WTC11 (cell line): Measurements from ENCODE around the gene C2orf80. TPM values are rescaled to one million over a fixed set of nuclear protein-coding genes. Genes with fewer than 3 reads are reported as not detected.
"Not testable (repeated sequence)": the region's sequence is repeated elsewhere in the genome, so short reads cannot be mapped to it uniquely, and the experiment has no call there.

Experiments
- ATAC-seq: fragments of 200-7000 bp; cut with Tn5 transposase; 2 replicates; pipeline ENCODE4 v1.10.0; 2021; ENCODE audit warnings: mild to moderate bottlenecking, moderate library complexity
- CTCF ChIA-PET: fragments of 300-600 bp; sonication (Branson Sonifier 250); formaldehyde crosslinking; loops from one replicate; lab custom pipeline; 2021; ENCODE audit warnings: antibody characterized with exemption; lab: Charles Lee
- POLR2A ChIA-PET: fragments of 350-600 bp; sonication (Branson Sonifier 250); formaldehyde crosslinking; loops from one replicate; lab custom pipeline; 2021; ENCODE audit warnings: antibody characterized with exemption; lab: Charles Lee
- DNase-seq: peaks from one replicate; pipeline ENCODE4 v3.0.0; 2021; ENCODE audit warnings: low spot score
- H3K27ac Mint-ChIP-seq: 2 replicates; pipeline ENCODE4 v1.8.0; 2021; ENCODE audit warnings: mixed read lengths
- H3K27me3 Mint-ChIP-seq: 2 replicates; pipeline ENCODE4 v1.8.0; 2021; ENCODE audit warnings: low read depth, mild to moderate bottlenecking, moderate library complexity, mixed read lengths
- H3K36me3 Mint-ChIP-seq: 2 replicates; pipeline ENCODE4 v1.8.0; 2021; ENCODE audit warnings: mixed read lengths
- H3K4me1 Mint-ChIP-seq: 2 replicates; pipeline ENCODE4 v1.8.0; 2022; ENCODE audit warnings: mixed read lengths
- H3K4me3 Mint-ChIP-seq: 2 replicates; pipeline ENCODE4 v1.8.0; 2021; ENCODE audit warnings: mild to moderate bottlenecking, moderate library complexity, mixed read lengths
- H3K9me3 Mint-ChIP-seq: 2 replicates; pipeline ENCODE4 v1.8.0; 2021; ENCODE audit warnings: mixed read lengths
- CDX4 ChIP-seq: fragments of 250-450 bp; sonication (Bioruptor Pico); IDR thresholded peaks from 2 replicates; pipeline ENCODE4 v1.9.0; 2021; ENCODE audit warnings: moderate library complexity, mild to moderate bottlenecking, inconsistent platforms, borderline replicate concordance
- CTCF ChIP-seq: fragments of 200-600 bp; IDR thresholded peaks from 2 replicates; pipeline ENCODE4 v1.8.0; 2022; ENCODE audit warnings: antibody characterized with exemption
- E2F1 ChIP-seq: sonication (generic); formaldehyde crosslinking; IDR thresholded peaks from 2 replicates; pipeline ENCODE4 v1.8.0; 2022; ENCODE audit warnings: mild to moderate bottlenecking, missing genetic modification reagents
- GRHL2 ChIP-seq: fragments of 250-450 bp; sonication (Bioruptor Pico); IDR thresholded peaks from 2 replicates; pipeline ENCODE4 v1.8.0; 2022; ENCODE audit warnings: mild to moderate bottlenecking, moderate library complexity; ENCODE audit not compliant: insufficient replicate concordance, severe bottlenecking
- IRF2 ChIP-seq: sonication (generic); formaldehyde crosslinking; IDR thresholded peaks from 2 replicates; pipeline ENCODE4 v1.8.0; 2022; ENCODE audit warnings: low read depth, missing genetic modification reagents, borderline replicate concordance
- JUN ChIP-seq: sonication (generic); formaldehyde crosslinking; IDR thresholded peaks from 2 replicates; pipeline ENCODE4 v1.8.0; 2023; ENCODE audit warnings: mild to moderate bottlenecking, missing genetic modification reagents
- MXD4 ChIP-seq: fragments of 250-450 bp; sonication (Bioruptor Pico); IDR thresholded peaks from 2 replicates; pipeline ENCODE4 v1.8.0; 2021; ENCODE audit warnings: mild to moderate bottlenecking, moderate library complexity, borderline replicate concordance
- NFATC4 ChIP-seq: fragments of 250-450 bp; sonication (Bioruptor Pico); IDR thresholded peaks from 2 replicates; pipeline ENCODE4 v1.9.0; 2021; ENCODE audit warnings: mild to moderate bottlenecking
- NFE2L1 ChIP-seq: sonication (generic); formaldehyde crosslinking; IDR thresholded peaks from 2 replicates; pipeline ENCODE4 v1.8.1; 2023; ENCODE audit warnings: missing genetic modification reagents
- NR2C2 ChIP-seq: sonication (generic); formaldehyde crosslinking; IDR thresholded peaks from 2 replicates; pipeline ENCODE4 v1.8.0; 2022; ENCODE audit warnings: mild to moderate bottlenecking, missing genetic modification reagents
- NR3C1 ChIP-seq: sonication (generic); formaldehyde crosslinking; conservative IDR thresholded peaks from 2 replicates; pipeline ENCODE4 v1.8.1; 2023; ENCODE audit warnings: low read depth, mild to moderate bottlenecking, missing genetic modification reagents
- PRRX2 ChIP-seq: fragments of 250-450 bp; sonication (Bioruptor Pico); IDR thresholded peaks from 2 replicates; pipeline ENCODE4 v1.8.0; 2021; ENCODE audit warnings: mild to moderate bottlenecking
- RORB ChIP-seq: fragments of 250-450 bp; sonication (Bioruptor Pico); IDR thresholded peaks from 2 replicates; pipeline ENCODE4 v1.9.0; 2021; ENCODE audit warnings: mild to moderate bottlenecking
- SMAD3 ChIP-seq: sonication (generic); formaldehyde crosslinking; IDR thresholded peaks from 2 replicates; pipeline ENCODE4 v1.8.0; 2022; ENCODE audit warnings: missing genetic modification reagents, mild to moderate bottlenecking, borderline replicate concordance
- SMAD4 ChIP-seq: sonication (generic); formaldehyde crosslinking; IDR thresholded peaks from 2 replicates; pipeline ENCODE4 v1.8.0; 2022; ENCODE audit warnings: mild to moderate bottlenecking, missing genetic modification reagents
- TP53 ChIP-seq: sonication (generic); formaldehyde crosslinking; IDR thresholded peaks from 2 replicates; pipeline ENCODE4 v1.8.1; 2023; ENCODE audit warnings: mild to moderate bottlenecking, missing genetic modification reagents
- USF2 ChIP-seq: sonication (generic); formaldehyde crosslinking; IDR thresholded peaks from 2 replicates; pipeline ENCODE4 v1.8.1; 2023; ENCODE audit warnings: mild to moderate bottlenecking, missing genetic modification reagents, moderate library complexity
- ZBTB21 ChIP-seq: sonication (generic); formaldehyde crosslinking; IDR thresholded peaks from 2 replicates; pipeline ENCODE4 v1.8.1; 2023; ENCODE audit warnings: mild to moderate bottlenecking, missing genetic modification reagents, borderline replicate concordance
- ZNF121 ChIP-seq: sonication (generic); formaldehyde crosslinking; IDR thresholded peaks from 2 replicates; pipeline ENCODE4 v1.8.0; 2023; ENCODE audit warnings: missing genetic modification reagents
- ZNF423 ChIP-seq: fragments of 250-450 bp; sonication (Bioruptor Pico); IDR thresholded peaks from 2 replicates; pipeline ENCODE4 v2.1.2; 2022; ENCODE audit warnings: mild to moderate bottlenecking, moderate library complexity
- ZNF671 ChIP-seq: fragments of 250-450 bp; sonication (Bioruptor Pico); IDR thresholded peaks from 2 replicates; pipeline ENCODE4 v1.8.0; 2021; ENCODE audit warnings: mild to moderate bottlenecking
- ZSCAN18 ChIP-seq: fragments of 250-450 bp; sonication (Bioruptor Pico); IDR thresholded peaks from 2 replicates; pipeline ENCODE4 v2.1.2; 2022; ENCODE audit warnings: mild to moderate bottlenecking, moderate library complexity
- total RNA-seq: library from RNA; stranded (reverse); gene quantifications from 3 replicates; pipeline ENCODE4 v1.2.3, GENCODE V29; 2021

Gene C2orf80
- total RNA-seq, 1 experiment from 2014 or later = 0.87 TPM

- no peak for TF ChIP-seq NFE2L1 (CRISPR knock-in tag)
- no peak for TF ChIP-seq E2F1 (CRISPR knock-in tag)
- no peak for TF ChIP-seq MXD4 (CRISPR knock-in tag)
- no peak for TF ChIP-seq NFATC4
- no peak for TF ChIP-seq GRHL2
- TF ChIP-seq TP53 (CRISPR knock-in tag) = no peak
- TF ChIP-seq SMAD3 (CRISPR knock-in tag) = no peak
- no peak for TF ChIP-seq USF2 (CRISPR knock-in tag)
- no peak for TF ChIP-seq CTCF
- no peak for TF ChIP-seq JUN (CRISPR knock-in tag)
- no peak for TF ChIP-seq CDX4 (CRISPR knock-in tag)
- TF ChIP-seq ZNF423 = no peak
- no peak for TF ChIP-seq ZSCAN18 (CRISPR knock-in tag)
- no peak for TF ChIP-seq NR2C2 (CRISPR knock-in tag)
- TF ChIP-seq ZNF121 (CRISPR knock-in tag) = no peak
- peaks cover 29% of the 10 kb centered on the region for H3K36me3 Mint-ChIP-seq
- ChIA-PET POLR2A (no interaction called here), CTCF (no interaction called here)
- H3K4me1 Mint-ChIP-seq = peaks cover 29% of the 10 kb centered on the region
- peaks cover 31% of the 10 kb centered on the region for H3K9me3 Mint-ChIP-seq
- peaks cover 3% of the 10 kb centered on the region; the same call in 1 of the 2 replicates for H3K27me3 Mint-ChIP-seq
- DNase-seq (no peak), ATAC-seq (no peak)
- no peak overlapping the region for H3K4me3 Mint-ChIP-seq
- H3K27ac Mint-ChIP-seq = no peak overlapping the region
These were observed 50.4 kb downstream of the C2orf80 start for GRCh38 chr2:208139447-208139846.

GRCh38 chr2:208138334-208138733 is 51.5 kb downstream of the C2orf80 start:
- peaks cover 23% of the 10 kb centered on the region for H3K4me1 Mint-ChIP-seq
- ATAC-seq, H3K4me3 Mint-ChIP-seq, H3K27me3 Mint-ChIP-seq, H3K27ac Mint-ChIP-seq, POLR2A ChIA-PET, DNase-seq, CTCF ChIA-PET: not testable (repeated sequence)
- H3K9me3 Mint-ChIP-seq = peaks cover 31% of the 10 kb centered on the region
- H3K36me3 Mint-ChIP-seq = peaks cover 29% of the 10 kb centered on the region

GRCh38 chr2:208136716-208137094 is 53.1 kb downstream of the C2orf80 start:
- DNase-seq (no peak), ATAC-seq (no peak)
- H3K9me3 Mint-ChIP-seq = peaks cover 31% of the 10 kb centered on the region
- ChIA-PET CTCF (no interaction called here), POLR2A (no interaction called here)
- peaks cover 3% of the 10 kb centered on the region; the same call in 1 of the 2 replicates for H3K27me3 Mint-ChIP-seq
- H3K4me3 Mint-ChIP-seq = no peak overlapping the region
- peaks cover 8% of the 10 kb centered on the region for H3K4me1 Mint-ChIP-seq
- TF ChIP-seq NR3C1 (CRISPR knock-in tag) = no peak
- no peak for TF ChIP-seq CTCF
- TF ChIP-seq SMAD4 = no peak
- TF ChIP-seq RORB (CRISPR knock-in tag) = no peak
- TF ChIP-seq IRF2 = no peak
- no peak for TF ChIP-seq ZBTB21
- no peak for TF ChIP-seq NFATC4
- no peak for TF ChIP-seq ZNF423
- TF ChIP-seq ZSCAN18 (CRISPR knock-in tag) = no peak
- no peak for TF ChIP-seq ZNF671 (CRISPR knock-in tag)
- TF ChIP-seq PRRX2 (CRISPR knock-in tag) = no peak
- H3K36me3 Mint-ChIP-seq = peaks cover 29% of the 10 kb centered on the region
- no peak overlapping the region for H3K27ac Mint-ChIP-seq
